Rectal smooth muscle tissue (tissue), 1 donor: ENCODE measurements around the gene ZNF613.
A peak's percentile ranks its signal among the peaks of the same experiment; 100 is the strongest.
"Not testable (repeated sequence)": the region's sequence is repeated elsewhere in the genome, so short reads cannot be mapped to it uniquely, and the experiment has no call there.

Source experiments
- H3K27ac ChIP-seq: one replicate; pipeline ENCODE4 v1.7.0; 2013; ENCODE audit warnings: low read depth, low read length, inconsistent platforms
- H3K27me3 ChIP-seq: one replicate; pipeline ENCODE4 v1.7.0; 2013; ENCODE audit warnings: low read length; ENCODE audit not compliant: control insufficient read depth, insufficient read depth
- H3K36me3 ChIP-seq: one replicate; pipeline ENCODE4 v1.7.0; 2013; ENCODE audit warnings: low read length; ENCODE audit not compliant: control insufficient read depth, insufficient read depth
- H3K4me1 ChIP-seq: one replicate; pipeline ENCODE4 v1.7.0; 2013; ENCODE audit warnings: low read length; ENCODE audit not compliant: control insufficient read depth, insufficient read depth
- H3K4me3 ChIP-seq: one replicate; pipeline ENCODE4 v1.7.0; 2013; ENCODE audit warnings: low read length
- H3K9ac ChIP-seq: one replicate; pipeline ENCODE4 v1.7.0; 2013; ENCODE audit warnings: low read length

Gene ZNF613

DNA sequence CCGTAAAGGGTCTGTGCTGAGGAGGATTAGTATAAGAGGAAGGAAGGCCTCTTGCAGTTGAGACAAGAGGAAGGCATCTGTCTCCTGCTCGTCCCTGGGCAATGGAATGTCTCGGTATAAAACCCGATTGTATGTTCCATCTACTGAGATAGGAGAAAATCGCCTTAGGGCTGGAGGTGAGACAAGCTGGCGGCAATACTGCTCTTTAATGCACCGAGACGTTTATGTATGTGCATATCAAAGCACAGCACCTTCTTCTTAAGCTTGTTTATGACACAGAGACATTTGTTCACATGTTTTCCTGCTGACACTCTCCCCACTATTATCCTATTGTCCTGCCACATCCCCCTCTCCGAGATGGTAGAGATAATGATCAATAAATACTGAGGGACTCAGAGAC lies 21.2 kb upstream of the ZNF613 start:
- not testable (repeated sequence) for H3K4me1 ChIP-seq, H3K36me3 ChIP-seq, H3K4me3 ChIP-seq, H3K9ac ChIP-seq, H3K27me3 ChIP-seq, H3K27ac ChIP-seq

DNA sequence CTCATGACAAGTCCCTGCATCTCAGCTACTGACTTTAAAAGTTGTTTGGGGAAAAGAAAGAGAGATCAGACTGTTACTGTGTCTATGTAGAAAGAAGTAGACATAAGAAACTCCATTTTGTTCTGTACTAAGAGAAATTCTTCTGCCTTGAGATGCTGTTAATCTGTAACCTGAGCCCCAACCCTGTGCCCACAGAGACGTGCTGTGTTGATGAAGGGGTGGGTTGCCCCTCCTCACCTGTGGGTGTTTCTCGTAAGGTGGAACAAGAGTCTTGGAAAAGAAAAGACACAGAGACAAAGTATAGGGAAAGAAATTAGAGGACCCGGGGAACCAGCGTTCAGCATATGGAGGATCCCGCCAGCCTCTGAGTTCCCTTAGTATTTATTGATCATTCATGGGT lies 19.3 kb upstream of the ZNF613 start:
- H3K27me3 ChIP-seq, H3K4me1 ChIP-seq, H3K4me3 ChIP-seq, H3K36me3 ChIP-seq, H3K27ac ChIP-seq, H3K9ac ChIP-seq: not testable (repeated sequence)

DNA sequence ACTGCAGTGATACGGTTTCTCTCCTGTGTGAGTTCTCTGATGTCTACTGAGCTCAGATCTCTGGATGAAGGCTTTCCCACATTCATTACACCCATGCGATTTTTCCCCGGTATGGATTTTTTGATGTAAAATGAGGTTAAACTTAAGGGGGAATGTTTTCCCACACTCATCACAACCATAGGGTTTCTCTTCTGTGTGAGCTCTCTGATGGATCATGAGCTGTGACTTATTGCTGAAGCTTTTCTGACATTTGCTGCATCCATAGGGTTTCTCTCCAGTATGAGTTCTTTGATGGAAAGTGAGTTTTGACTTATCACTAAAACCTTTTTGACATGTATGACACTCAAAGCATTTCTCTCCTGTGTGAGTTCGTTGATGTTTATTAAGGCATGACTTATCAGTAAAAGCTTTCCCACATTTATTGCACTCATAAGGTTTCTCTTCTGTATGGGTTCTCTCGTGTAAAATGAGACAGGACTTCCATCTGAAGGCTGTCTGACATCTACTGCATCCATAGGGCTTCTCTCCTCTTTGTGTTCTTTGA lies 11.9 kb upstream of the ZNF613 start:
- Histone ChIP-seq H3K9ac (no peak overlapping the region), H3K4me3 (no peak overlapping the region), H3K27me3 (no peaks in the 10 kb centered on the region), H3K27ac (no peak overlapping the region), H3K36me3 (no peaks in the 10 kb centered on the region), H3K4me1 (no peaks in the 10 kb centered on the region)

- no peak overlapping the region for H3K9ac ChIP-seq
- no peak overlapping the region for H3K4me3 ChIP-seq
- no peaks in the 10 kb centered on the region for H3K4me1 ChIP-seq
- H3K27me3 ChIP-seq: no peaks in the 10 kb centered on the region
- no peaks in the 10 kb centered on the region for H3K36me3 ChIP-seq
- no peak overlapping the region for H3K27ac ChIP-seq
Measured at GRCh38 chr19:51916167-51916566, 11.1 kb upstream of the ZNF613 start.

DNA sequence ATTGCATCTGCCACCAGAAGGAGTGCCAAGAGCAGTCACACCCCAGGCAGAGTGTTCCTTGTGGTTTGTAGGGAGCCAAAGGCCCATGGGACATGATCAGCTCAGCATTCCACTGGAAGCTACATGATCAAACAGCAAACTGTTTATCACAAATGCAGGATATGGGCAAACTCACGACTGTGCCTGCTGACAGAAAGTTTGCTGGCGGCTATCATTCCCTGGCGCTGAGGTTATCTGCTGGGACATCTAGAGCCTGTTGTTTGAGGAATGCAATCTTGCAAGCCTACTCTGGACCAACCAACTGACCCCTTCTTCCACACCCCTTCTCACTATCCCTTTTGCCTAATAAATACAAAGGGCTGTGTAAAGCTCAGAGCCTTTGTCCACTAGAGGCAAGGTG lies 7.7 kb upstream of the ZNF613 start:
- H3K4me1 ChIP-seq: no peaks in the 10 kb centered on the region
- H3K4me3 ChIP-seq: no peak overlapping the region
- H3K27me3 ChIP-seq: no peaks in the 10 kb centered on the region
- H3K27ac ChIP-seq: no peak overlapping the region
- no peak overlapping the region for H3K9ac ChIP-seq
- no peaks in the 10 kb centered on the region for H3K36me3 ChIP-seq

DNA sequence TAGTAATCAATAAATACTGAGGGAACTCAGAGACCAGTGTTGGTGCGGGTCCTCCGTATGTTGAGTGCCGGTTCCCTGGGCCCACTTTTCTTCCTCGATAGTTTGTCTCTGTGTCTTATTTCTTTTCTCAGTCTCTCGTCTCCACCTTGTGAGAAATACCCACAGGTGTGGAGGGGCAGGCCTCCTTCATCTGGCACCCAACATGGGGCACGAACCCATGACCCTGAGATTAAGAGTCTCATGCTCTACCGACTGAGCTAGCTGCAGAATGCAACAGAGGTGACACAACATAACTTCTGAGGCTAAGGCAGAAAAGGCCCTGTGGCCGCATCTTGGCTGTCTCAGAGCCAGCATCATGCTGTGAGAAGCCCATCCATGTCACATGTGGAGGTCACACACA lies 5.3 kb upstream of the ZNF613 start:
- no peak overlapping the region for H3K4me3 ChIP-seq
- no peaks in the 10 kb centered on the region for H3K36me3 ChIP-seq
- no peaks in the 10 kb centered on the region for H3K4me1 ChIP-seq
- H3K9ac ChIP-seq: no peak overlapping the region
- no peaks in the 10 kb centered on the region for H3K27me3 ChIP-seq
- H3K27ac ChIP-seq: no peak overlapping the region

- no peaks in the 10 kb centered on the region for H3K4me1 ChIP-seq
- no peak overlapping the region for H3K9ac ChIP-seq
- H3K27me3 ChIP-seq: no peaks in the 10 kb centered on the region
- peaks cover 4% of the 10 kb centered on the region for H3K36me3 ChIP-seq
- H3K4me3 ChIP-seq: peak overlapping the region; percentile 100
- H3K27ac ChIP-seq: peak overlapping the region; percentile 91
Measured at GRCh38 chr19:51926426-51926783, 867 bp upstream of the ZNF613 start.

DNA sequence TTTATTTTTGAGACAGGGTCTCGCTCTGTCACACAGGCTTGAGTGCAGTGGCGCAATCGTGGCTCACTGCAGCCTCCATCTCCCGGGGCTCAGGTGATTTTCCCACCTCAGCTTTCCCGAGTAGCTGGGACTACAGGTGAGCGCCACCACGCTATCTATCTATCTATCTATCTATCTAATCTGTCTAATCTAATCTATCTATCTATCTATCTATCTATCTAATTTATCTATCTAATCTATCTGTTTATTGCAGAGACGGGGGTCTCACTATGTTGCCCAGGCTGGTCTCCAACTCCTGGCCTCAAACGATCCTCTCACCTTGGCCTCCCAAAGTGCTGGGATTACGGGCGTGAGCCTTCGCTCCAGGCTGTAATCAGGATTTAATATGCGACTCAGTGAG lies 587 bp downstream of the ZNF613 start:
- no peaks in the 10 kb centered on the region for H3K27me3 ChIP-seq
- H3K36me3 ChIP-seq: peaks cover 12% of the 10 kb centered on the region
- peak overlapping the region; percentile 92 for H3K9ac ChIP-seq
- H3K4me1 ChIP-seq: no peaks in the 10 kb centered on the region
- peak overlapping the region; percentile 100 for H3K4me3 ChIP-seq
- no peak overlapping the region for H3K27ac ChIP-seq

DNA sequence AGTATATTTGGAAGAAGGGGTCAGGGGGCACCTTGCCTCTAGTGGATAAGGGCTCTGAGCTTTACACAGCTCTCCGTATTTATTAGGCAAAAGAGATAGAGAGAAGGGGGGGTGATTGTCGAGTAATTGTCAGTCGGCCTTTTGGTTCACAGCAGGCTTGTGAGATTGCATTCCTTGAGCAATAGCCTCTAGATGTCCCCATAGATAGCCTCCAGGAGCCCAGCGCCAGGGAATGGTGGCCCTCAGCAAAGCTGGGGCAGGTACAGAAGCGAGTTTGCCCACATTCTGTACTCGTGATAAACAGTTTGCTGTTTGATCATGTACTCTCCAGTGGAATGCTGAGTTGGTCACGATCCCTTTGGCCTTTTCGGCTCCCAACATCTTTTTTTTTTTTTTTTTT lies 4.6 kb downstream of the ZNF613 start:
- Histone ChIP-seq H3K36me3 (peaks cover 32% of the 10 kb centered on the region), H3K4me1 (no peaks in the 10 kb centered on the region), H3K27me3 (no peaks in the 10 kb centered on the region), H3K4me3 (no peak overlapping the region), H3K9ac (no peak overlapping the region), H3K27ac (no peak overlapping the region)

DNA sequence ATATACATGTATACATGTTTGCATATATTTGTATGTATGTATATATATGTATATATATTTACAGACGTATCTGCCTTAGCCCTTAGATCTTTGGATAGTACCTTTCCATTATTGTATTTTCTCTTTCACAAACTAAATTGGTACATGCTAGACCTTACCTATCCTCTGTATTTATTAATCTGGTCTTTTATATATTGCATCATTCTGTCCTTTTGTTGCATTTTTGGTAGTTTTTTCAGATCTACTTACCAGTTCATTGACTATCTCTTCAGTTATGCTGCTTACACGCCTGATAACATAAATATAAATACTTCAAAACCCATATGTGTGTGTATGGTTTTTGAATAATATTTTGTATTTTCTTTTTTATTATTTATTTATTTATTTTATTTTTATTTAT lies 11.7 kb downstream of the ZNF613 start:
- Histone ChIP-seq H3K36me3 (peaks cover 60% of the 10 kb centered on the region), H3K27ac (no peak overlapping the region), H3K4me1 (no peaks in the 10 kb centered on the region), H3K27me3 (no peaks in the 10 kb centered on the region), H3K9ac (no peak overlapping the region), H3K4me3 (no peak overlapping the region)

- Histone ChIP-seq H3K27me3 (no peaks in the 10 kb centered on the region), H3K36me3 (peaks cover 51% of the 10 kb centered on the region), H3K9ac (no peak overlapping the region), H3K27ac (no peak overlapping the region), H3K4me3 (no peak overlapping the region), H3K4me1 (no peaks in the 10 kb centered on the region)
Measured at GRCh38 chr19:51944798-51945552, 17.7 kb downstream of the ZNF613 start.

- no peak overlapping the region for H3K27ac ChIP-seq
- no peak overlapping the region for H3K4me3 ChIP-seq
- no peaks in the 10 kb centered on the region for H3K27me3 ChIP-seq
- no peak overlapping the region for H3K9ac ChIP-seq
- H3K36me3 ChIP-seq: peaks cover 36% of the 10 kb centered on the region
- H3K4me1 ChIP-seq: no peaks in the 10 kb centered on the region
Measured at GRCh38 chr19:51946602-51947001, 19.3 kb downstream of the ZNF613 start.

- Histone ChIP-seq H3K9ac (no peak overlapping the region), H3K4me1 (no peaks in the 10 kb centered on the region), H3K4me3 (no peak overlapping the region), H3K27ac (no peak overlapping the region), H3K27me3 (no peaks in the 10 kb centered on the region), H3K36me3 (peaks cover 16% of the 10 kb centered on the region)
Measured at GRCh38 chr19:51948975-51949374, 21.7 kb downstream of the ZNF613 start.
